HG03060 (cell line): Measurements from ENCODE around the gene A2M.

ENCODE experiments used
- ATAC-seq: cut with Tn5 transposase; IDR thresholded peaks from one replicate; pipeline ENCODE4 v1.9.1; 2021; ENCODE audit warnings: low read depth, moderate number of reproducible peaks; ENCODE audit not compliant: unreplicated experiment

The A2M gene

GRCh38 chr12:9047105-9047504 lies 68.6 kb downstream of the A2M start:
- ATAC-seq, result no peak

GRCh38 chr12:9043766-9044165 lies 72.0 kb downstream of the A2M start:
- no peak for ATAC-seq

GRCh38 chr12:9041321-9041720 lies 74.4 kb downstream of the A2M start:
- no peak for ATAC-seq

- no peak for ATAC-seq
Measured at GRCh38 chr12:9040484-9041186, 75.1 kb downstream of the A2M start.

GRCh38 chr12:9039397-9039977 lies 76.2 kb downstream of the A2M start:
- no peak for ATAC-seq

- ATAC-seq, result no peak
Measured at GRCh38 chr12:9037431-9037830, 78.3 kb downstream of the A2M start.

GRCh38 chr12:9036227-9036626 lies 79.5 kb downstream of the A2M start:
- no peak for ATAC-seq

- no peak for ATAC-seq
Measured at GRCh38 chr12:9034095-9034494, 81.6 kb downstream of the A2M start.

- no peak for ATAC-seq
Measured at GRCh38 chr12:9033265-9033887, 82.3 kb downstream of the A2M start.

- ATAC-seq, result no peak
Measured at GRCh38 chr12:9032202-9032964, 83.3 kb downstream of the A2M start.

GRCh38 chr12:9030776-9031175 lies 84.9 kb downstream of the A2M start:
- no peak for ATAC-seq

- no peak for ATAC-seq
Measured at GRCh38 chr12:9027161-9028059, 88.3 kb downstream of the A2M start.

- ATAC-seq, result no peak
Measured at GRCh38 chr12:9024512-9024911, 91.2 kb downstream of the A2M start.

- no peak for ATAC-seq
Measured at GRCh38 chr12:9022592-9022991, 93.1 kb downstream of the A2M start.
